ENCODE results near the gene CUEDC1. TPM values are rescaled to one million over a fixed set of nuclear protein-coding genes. Genes with fewer than 3 reads are reported as not detected.
A peak's percentile ranks its signal among the peaks of the same experiment; 100 is the strongest.

Gene CUEDC1
- total and polyA plus RNA-seq, 9 of the 15 experiments (the other 6 are each of a cell fraction or from before 2014, with no cell fraction given), result 0.20 to 4.1 (median 1.6) TPM; not detected in 1

DNA sequence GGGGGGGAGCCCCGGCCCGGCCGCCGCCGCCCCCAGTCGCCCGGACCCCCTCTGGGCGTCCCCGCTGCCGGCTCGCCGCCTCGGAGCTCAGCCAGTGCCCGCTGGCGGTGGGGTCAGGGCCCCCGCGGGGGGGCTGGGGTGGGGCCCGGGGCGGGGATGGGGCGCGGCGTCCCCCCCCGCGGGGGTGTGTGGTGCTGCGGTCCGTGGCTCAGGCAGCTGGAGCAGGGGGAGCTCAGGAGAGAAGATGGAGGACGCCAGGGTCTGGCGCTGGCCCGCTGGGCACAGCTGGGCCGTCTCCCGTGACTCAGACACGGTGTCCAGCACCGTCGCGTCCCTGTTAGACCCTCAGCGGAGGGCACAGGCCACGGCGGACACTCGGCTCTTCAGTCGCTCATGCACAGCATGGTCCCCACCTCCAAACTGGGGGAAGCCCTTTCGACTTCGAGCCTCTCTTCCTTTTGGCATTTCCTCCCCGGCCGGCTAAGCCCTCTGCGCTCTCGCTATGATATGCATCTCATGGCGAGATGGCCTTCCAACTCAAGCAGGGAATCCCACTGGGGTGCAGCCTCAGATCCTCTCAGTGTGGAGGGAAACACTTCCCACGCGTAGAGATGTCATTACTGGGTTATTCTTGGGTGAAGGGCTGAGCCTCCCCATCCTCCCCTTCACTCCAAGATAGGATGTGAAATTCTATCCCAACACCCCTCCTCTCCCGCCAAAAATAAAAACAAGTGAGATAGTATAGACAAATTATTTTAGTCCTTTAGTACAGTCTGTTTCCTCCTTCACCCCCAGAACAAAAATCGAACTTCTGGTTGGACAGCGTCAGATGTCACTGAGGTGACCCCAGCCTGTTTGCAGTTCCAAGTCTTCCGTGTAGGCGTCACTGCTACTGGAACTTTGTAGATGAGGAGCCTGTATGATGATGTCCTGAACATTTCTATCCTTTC is 33.4 kb upstream of the CUEDC1 start (continued):
- TF ChIP-seq, protein P1, sequence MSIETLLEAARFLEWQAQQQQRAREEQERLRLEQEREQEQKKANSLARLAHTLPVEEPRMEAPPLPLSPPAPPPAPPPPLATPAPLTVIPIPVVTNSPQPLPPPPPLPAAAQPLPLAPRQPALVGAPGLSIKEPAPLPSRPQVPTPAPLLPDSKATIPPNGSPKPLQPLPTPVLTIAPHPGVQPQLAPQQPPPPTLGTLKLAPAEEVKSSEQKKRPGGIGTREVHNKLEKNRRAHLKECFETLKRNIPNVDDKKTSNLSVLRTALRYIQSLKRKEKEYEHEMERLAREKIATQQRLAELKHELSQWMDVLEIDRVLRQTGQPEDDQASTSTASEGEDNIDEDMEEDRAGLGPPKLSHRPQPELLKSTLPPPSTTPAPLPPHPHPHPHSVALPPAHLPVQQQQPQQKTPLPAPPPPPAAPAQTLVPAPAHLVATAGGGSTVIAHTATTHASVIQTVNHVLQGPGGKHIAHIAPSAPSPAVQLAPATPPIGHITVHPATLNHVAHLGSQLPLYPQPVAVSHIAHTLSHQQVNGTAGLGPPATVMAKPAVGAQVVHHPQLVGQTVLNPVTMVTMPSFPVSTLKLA (conservative IDR thresholded peaks at IDR 0.05), result peak in 1 of 2 experiments; percentile 65; a peak in 2 of 4 replicates
- TF ChIP-seq ATF7 (IDR thresholded peaks at IDR 0.05), result peak; percentile 59
- TF ChIP-seq, protein P2, sequence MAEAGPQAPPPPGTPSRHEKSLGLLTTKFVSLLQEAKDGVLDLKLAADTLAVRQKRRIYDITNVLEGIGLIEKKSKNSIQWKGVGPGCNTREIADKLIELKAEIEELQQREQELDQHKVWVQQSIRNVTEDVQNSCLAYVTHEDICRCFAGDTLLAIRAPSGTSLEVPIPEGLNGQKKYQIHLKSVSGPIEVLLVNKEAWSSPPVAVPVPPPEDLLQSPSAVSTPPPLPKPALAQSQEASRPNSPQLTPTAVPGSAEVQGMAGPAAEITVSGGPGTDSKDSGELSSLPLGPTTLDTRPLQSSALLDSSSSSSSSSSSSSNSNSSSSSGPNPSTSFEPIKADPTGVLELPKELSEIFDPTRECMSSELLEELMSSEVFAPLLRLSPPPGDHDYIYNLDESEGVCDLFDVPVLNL (CRISPR knock-in tag; IDR thresholded peaks at IDR 0.05; ENCODE audit: low read depth), result 0 out of 2 replicates have a peak, but pooled peaks have one; percentile 20
- 0 out of 2 replicates have a peak, but pooled peaks have one; percentile 47 for TF ChIP-seq TGIF2 (CRISPR knock-in tag; IDR thresholded peaks at IDR 0.05)
- TF ChIP-seq HDAC8 (tag; IDR thresholded peaks at IDR 0.05), result 0 out of 2 replicates have a peak, but pooled peaks have one; percentile 52
- TF ChIP-seq, protein P3, sequence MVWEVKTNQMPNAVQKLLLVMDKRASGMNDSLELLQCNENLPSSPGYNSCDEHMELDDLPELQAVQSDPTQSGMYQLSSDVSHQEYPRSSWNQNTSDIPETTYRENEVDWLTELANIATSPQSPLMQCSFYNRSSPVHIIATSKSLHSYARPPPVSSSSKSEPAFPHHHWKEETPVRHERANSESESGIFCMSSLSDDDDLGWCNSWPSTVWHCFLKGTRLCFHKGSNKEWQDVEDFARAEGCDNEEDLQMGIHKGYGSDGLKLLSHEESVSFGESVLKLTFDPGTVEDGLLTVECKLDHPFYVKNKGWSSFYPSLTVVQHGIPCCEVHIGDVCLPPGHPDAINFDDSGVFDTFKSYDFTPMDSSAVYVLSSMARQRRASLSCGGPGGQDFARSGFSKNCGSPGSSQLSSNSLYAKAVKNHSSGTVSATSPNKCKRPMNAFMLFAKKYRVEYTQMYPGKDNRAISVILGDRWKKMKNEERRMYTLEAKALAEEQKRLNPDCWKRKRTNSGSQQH (CRISPR knock-in tag; IDR thresholded peaks at IDR 0.05), result 0 out of 2 replicates have a peak, but pooled peaks have one; percentile 49
- TF ChIP-seq JUNB (CRISPR knock-in tag; conservative IDR thresholded peaks at IDR 0.05), result 0 out of 2 replicates have a peak, but pooled peaks have one; percentile 30
- no peak for TF ChIP-seq ZNF311 (CRISPR knock-in tag; IDR thresholded peaks at IDR 0.05)
- TF ChIP-seq, protein P4, sequence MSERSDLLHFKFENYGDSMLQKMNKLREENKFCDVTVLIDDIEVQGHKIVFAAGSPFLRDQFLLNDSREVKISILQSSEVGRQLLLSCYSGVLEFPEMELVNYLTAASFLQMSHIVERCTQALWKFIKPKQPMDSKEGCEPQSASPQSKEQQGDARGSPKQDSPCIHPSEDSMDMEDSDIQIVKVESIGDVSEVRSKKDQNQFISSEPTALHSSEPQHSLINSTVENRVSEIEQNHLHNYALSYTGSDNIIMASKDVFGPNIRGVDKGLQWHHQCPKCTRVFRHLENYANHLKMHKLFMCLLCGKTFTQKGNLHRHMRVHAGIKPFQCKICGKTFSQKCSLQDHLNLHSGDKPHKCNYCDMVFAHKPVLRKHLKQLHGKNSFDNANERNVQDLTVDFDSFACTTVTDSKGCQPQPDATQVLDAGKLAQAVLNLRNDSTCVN (CRISPR knock-in tag; IDR thresholded peaks at IDR 0.05), result peak; percentile 86
- TF ChIP-seq, protein P5, sequence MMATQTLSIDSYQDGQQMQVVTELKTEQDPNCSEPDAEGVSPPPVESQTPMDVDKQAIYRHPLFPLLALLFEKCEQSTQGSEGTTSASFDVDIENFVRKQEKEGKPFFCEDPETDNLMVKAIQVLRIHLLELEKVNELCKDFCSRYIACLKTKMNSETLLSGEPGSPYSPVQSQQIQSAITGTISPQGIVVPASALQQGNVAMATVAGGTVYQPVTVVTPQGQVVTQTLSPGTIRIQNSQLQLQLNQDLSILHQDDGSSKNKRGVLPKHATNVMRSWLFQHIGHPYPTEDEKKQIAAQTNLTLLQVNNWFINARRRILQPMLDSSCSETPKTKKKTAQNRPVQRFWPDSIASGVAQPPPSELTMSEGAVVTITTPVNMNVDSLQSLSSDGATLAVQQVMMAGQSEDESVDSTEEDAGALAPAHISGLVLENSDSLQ (IDR thresholded peaks at IDR 0.05), result peak; percentile 21; the same call in 1 of the 2 replicates
- no peak for TF ChIP-seq CHD2 (IDR thresholded peaks at IDR 0.05; ENCODE audit: low read depth, low read length)
- no peak for TF ChIP-seq SMARCA5 (IDR thresholded peaks at IDR 0.05)
- peak; percentile 72 for TF ChIP-seq CCNT2 (IDR thresholded peaks at IDR 0.05; ENCODE audit: borderline replicate concordance, extremely low read depth, insufficient read length, low read depth, low read length)
- TF ChIP-seq, protein P6, sequence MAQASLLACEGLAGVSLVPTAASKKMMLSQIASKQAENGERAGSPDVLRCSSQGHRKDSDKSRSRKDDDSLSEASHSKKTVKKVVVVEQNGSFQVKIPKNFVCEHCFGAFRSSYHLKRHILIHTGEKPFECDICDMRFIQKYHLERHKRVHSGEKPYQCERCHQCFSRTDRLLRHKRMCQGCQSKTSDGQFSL (CRISPR knock-in tag; IDR thresholded peaks at IDR 0.05), result no peak
- TF ChIP-seq, protein P6 (tag; IDR thresholded peaks at IDR 0.05), result peak in 1 of 2 experiments; percentile 95; a peak in 2 of 4 replicates
- peak; percentile 72 for TF ChIP-seq GABPB1 (CRISPR knock-in tag; IDR thresholded peaks at IDR 0.05)
- peak; percentile 98 for TF ChIP-seq PHB (CRISPR knock-in tag; IDR thresholded peaks at IDR 0.05)
- no peak for TF ChIP-seq MAFK (IDR thresholded peaks at IDR 0.05; ENCODE audit: low read length)
